Neural crest cell (in vitro differentiated cells): ENCODE data around the gene GALNT18. TPM values are rescaled to one million over a fixed set of nuclear protein-coding genes. Genes with fewer than 3 reads are reported as not detected.

Source experiments
- DNase-seq: peaks from one replicate; pipeline ENCODE4 v3.0.0; 2021; ENCODE audit warnings: low read depth, mixed read lengths, low spot score
- H3K27ac Mint-ChIP-seq: one replicate; pipeline ENCODE4 v1.8.0; 2021; ENCODE audit warnings: mild to moderate bottlenecking, mixed read lengths; ENCODE audit not compliant: unreplicated experiment
- H3K27me3 Mint-ChIP-seq: 2 replicates; pipeline ENCODE4 v1.8.0; 2021; ENCODE audit warnings: low read depth, mild to moderate bottlenecking, mixed read lengths
- H3K36me3 Mint-ChIP-seq: 2 replicates; pipeline ENCODE4 v1.8.0; 2021; ENCODE audit warnings: low read depth, mild to moderate bottlenecking, mixed read lengths
- H3K4me1 Mint-ChIP-seq: 2 replicates; pipeline ENCODE4 v1.8.0; 2021; ENCODE audit warnings: mixed read lengths
- H3K4me3 Mint-ChIP-seq: one replicate; pipeline ENCODE4 v1.8.0; 2021; ENCODE audit warnings: mild to moderate bottlenecking, mixed read lengths
- H3K9me3 Mint-ChIP-seq: 2 replicates; pipeline ENCODE4 v1.8.0; 2021; ENCODE audit warnings: mixed read lengths
- CTCF ChIP-seq: fragments of 200-600 bp; sonication (generic); conservative IDR thresholded peaks from 2 replicates; pipeline ENCODE4 v1.5.0; 2021; ENCODE audit warnings: antibody characterized with exemption, mild to moderate bottlenecking
- total RNA-seq: library from RNA; stranded (reverse); gene quantifications from 2 replicates; pipeline ENCODE4 v1.2.1, GENCODE V29; 2021

The GALNT18 gene
- total RNA-seq, 1 donor from 2014 or later: 2.8 TPM

DNA sequence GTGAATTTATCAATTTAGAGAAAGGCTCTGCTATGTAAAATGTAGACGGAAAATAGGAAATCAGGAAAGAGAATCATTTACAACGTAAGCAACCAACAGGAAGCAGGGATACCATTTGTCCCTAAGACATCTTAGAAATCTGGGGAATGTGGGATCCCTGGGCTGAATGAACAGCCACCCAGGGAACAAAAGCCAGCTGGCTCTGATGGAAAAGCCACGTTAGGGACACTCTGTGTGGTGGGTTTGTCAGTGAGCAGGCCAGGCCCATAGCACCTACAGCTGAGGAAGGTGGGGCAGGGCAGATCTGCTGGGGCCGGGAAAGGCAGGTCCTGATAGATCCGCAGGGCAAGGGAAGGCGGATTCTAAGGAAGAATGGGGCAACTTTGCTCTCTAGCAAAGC is 181.7 kb downstream of the GALNT18 start:
- H3K4me3 Mint-ChIP-seq: no peak overlapping the region
- peaks cover 5% of the 10 kb centered on the region for H3K4me1 Mint-ChIP-seq
- H3K27ac Mint-ChIP-seq: no peak overlapping the region
- H3K36me3 Mint-ChIP-seq: no peaks in the 10 kb centered on the region
- DNase-seq: no peak
- H3K27me3 Mint-ChIP-seq: no peaks in the 10 kb centered on the region
- TF ChIP-seq CTCF: no peak
- no peaks in the 10 kb centered on the region for H3K9me3 Mint-ChIP-seq

GRCh38 chr11:11439591-11439990 is 182.2 kb downstream of the GALNT18 start:
- Mint-ChIP-seq H3K4me1 (peaks cover 5% of the 10 kb centered on the region), H3K27ac (no peak overlapping the region), H3K4me3 (no peak overlapping the region), H3K27me3 (no peaks in the 10 kb centered on the region), H3K9me3 (no peaks in the 10 kb centered on the region), H3K36me3 (no peaks in the 10 kb centered on the region)
- DNase-seq: no peak
- TF ChIP-seq CTCF: no peak

GRCh38 chr11:11436715-11437313 is 185.0 kb downstream of the GALNT18 start:
- Mint-ChIP-seq H3K36me3 (no peaks in the 10 kb centered on the region), H3K9me3 (no peaks in the 10 kb centered on the region), H3K27ac (no peak overlapping the region), H3K27me3 (no peaks in the 10 kb centered on the region), H3K4me3 (no peak overlapping the region), H3K4me1 (peaks cover 5% of the 10 kb centered on the region)
- TF ChIP-seq CTCF: no peak
- DNase-seq: no peak

DNA sequence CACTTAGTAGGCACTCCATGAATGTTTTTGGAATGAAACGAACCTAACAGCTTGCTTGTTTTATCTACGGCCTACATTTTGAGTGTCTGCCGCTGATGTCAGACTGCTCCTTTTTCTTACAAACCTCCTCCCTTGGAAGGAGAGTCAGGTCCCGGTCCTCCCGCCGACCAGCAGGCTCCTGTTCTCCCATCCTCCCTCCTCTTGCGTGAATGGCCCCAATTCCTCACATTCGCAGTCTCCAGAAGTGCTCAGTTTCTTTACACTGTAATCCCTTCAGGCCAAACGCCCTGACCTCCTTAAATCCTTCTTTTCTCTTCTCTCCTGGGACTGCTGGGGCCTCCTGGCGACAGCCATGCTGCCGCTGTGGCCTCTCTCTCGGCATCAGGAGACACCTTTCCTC is 186.2 kb downstream of the GALNT18 start:
- DNase-seq: no peak
- no peak overlapping the region for H3K4me3 Mint-ChIP-seq
- H3K9me3 Mint-ChIP-seq: peaks cover 4% of the 10 kb centered on the region
- H3K27ac Mint-ChIP-seq: peak overlapping the region; percentile 69
- peaks cover 5% of the 10 kb centered on the region for H3K4me1 Mint-ChIP-seq
- no peaks in the 10 kb centered on the region for H3K27me3 Mint-ChIP-seq
- TF ChIP-seq CTCF: no peak
- no peaks in the 10 kb centered on the region for H3K36me3 Mint-ChIP-seq

- H3K27ac Mint-ChIP-seq: no peak overlapping the region
- no peaks in the 10 kb centered on the region for H3K36me3 Mint-ChIP-seq
- H3K9me3 Mint-ChIP-seq: peaks cover 4% of the 10 kb centered on the region
- H3K4me3 Mint-ChIP-seq: no peak overlapping the region
- H3K4me1 Mint-ChIP-seq: peaks cover 9% of the 10 kb centered on the region
- TF ChIP-seq CTCF: no peak
- H3K27me3 Mint-ChIP-seq: no peaks in the 10 kb centered on the region
- no peak for DNase-seq
These were observed 187.8 kb downstream of the GALNT18 start for GRCh38 chr11:11433960-11434359.
